PC-3 (cell line): ENCODE results near the gene IL32. TPM values are rescaled to one million over a fixed set of nuclear protein-coding genes. Genes with fewer than 3 reads are reported as not detected.

Source experiments
- ATAC-seq: fragments of 200-7000 bp; cut with Tn5 transposase; 2 replicates; pipeline ENCODE4 v1.9.1; 2020; ENCODE audit warnings: mild to moderate bottlenecking, moderate library complexity
- BruUV-seq: library from RNA; stranded (reverse); fragments of 400-500 nt; replicated peaks from 2 replicates; lab custom pipeline; 2021; lab: Mats Ljungman, UMichigan
- CTCF ChIA-PET: fragments of 300-600 bp; sonication (Branson Sonifier 250); formaldehyde crosslinking; loops from one replicate; lab custom pipeline; 2022; ENCODE audit warnings: antibody characterized with exemption; lab: Charles Lee
- POLR2A ChIA-PET: fragments of 300-600 bp; sonication (Branson Sonifier 250); formaldehyde crosslinking; loops from one replicate; lab custom pipeline; 2022; ENCODE audit warnings: antibody characterized with exemption; ENCODE audit not compliant: unreplicated experiment; lab: Charles Lee
- DNase-seq: peaks from one replicate; pipeline ENCODE4 v3.0.0-alpha.2; 2015
- H2AFZ ChIP-seq: fragments of 300-600 bp; sonication (generic); 2 replicates; pipeline ENCODE4 v1.6.0; 2016; ENCODE audit warnings: antibody characterized with exemption, low read length
- H3F3A ChIP-seq: fragments of 300-600 bp; sonication (generic); one replicate; pipeline ENCODE4 v1.6.0; 2017; ENCODE audit warnings: antibody characterized with exemption, low read length, control low read depth, mild to moderate bottlenecking; ENCODE audit not compliant: unreplicated experiment
- H3K27ac ChIP-seq: fragments of 300-600 bp; sonication (generic); 2 replicates; pipeline ENCODE4 v1.5.1; 2016; ENCODE audit warnings: mild to moderate bottlenecking, low read length
- H3K27me3 ChIP-seq: fragments of 300-600 bp; sonication (generic); 2 replicates; pipeline ENCODE4 v1.6.1; 2016; ENCODE audit warnings: low read length, mixed read lengths
- H3K36me3 ChIP-seq: fragments of 300-600 bp; sonication (generic); 2 replicates; pipeline ENCODE4 v1.6.1; 2016; ENCODE audit warnings: low read depth, mixed run types, low read length, mixed read lengths
- H3K4me1 ChIP-seq: fragments of 300-600 bp; sonication (generic); 2 replicates; pipeline ENCODE4 v1.5.1; 2016; ENCODE audit warnings: low read length; ENCODE audit not compliant: insufficient read depth
- H3K4me2 ChIP-seq: fragments of 300-600 bp; sonication (generic); 2 replicates; pipeline ENCODE4 v1.6.0; 2016; ENCODE audit warnings: low read length
- H3K4me3 ChIP-seq: fragments of 300-600 bp; sonication (generic); 2 replicates; pipeline ENCODE4 v1.5.1; 2016; ENCODE audit warnings: mild to moderate bottlenecking, low read length, mixed read lengths
- H3K79me2 ChIP-seq: fragments of 300-600 bp; sonication (generic); 2 replicates; pipeline ENCODE4 v1.6.1; 2017; ENCODE audit warnings: low read length, mixed read lengths
- H3K9ac ChIP-seq: fragments of 300-600 bp; sonication (generic); 2 replicates; pipeline ENCODE4 v1.6.0; 2016; ENCODE audit warnings: mild to moderate bottlenecking, low read length
- H3K9me2 ChIP-seq: fragments of 300-600 bp; sonication (generic); replicated peaks from 2 replicates; pipeline ENCODE4 v1.6.1; 2016; ENCODE audit warnings: mixed run types, low read length, mixed read lengths
- H3K9me3 ChIP-seq: fragments of 300-600 bp; sonication (generic); 2 replicates; pipeline ENCODE4 v1.6.1; 2016; ENCODE audit warnings: low read length, mixed read lengths
- H4K20me1 ChIP-seq: fragments of 300-600 bp; sonication (generic); 2 replicates; pipeline ENCODE4 v1.6.1; 2016; ENCODE audit warnings: low read length, mixed read lengths
- EZH2 ChIP-seq: fragments of 300-600 bp; sonication (generic); IDR thresholded peaks from one replicate; pipeline ENCODE4 v1.6.1; 2017; ENCODE audit warnings: antibody characterized with exemption, mild to moderate bottlenecking, low read length; ENCODE audit not compliant: unreplicated experiment
- EZH2phosphoT487 ChIP-seq: fragments of 300-600 bp; sonication (generic); IDR thresholded peaks from 2 replicates; pipeline ENCODE4 v1.6.1; 2018; ENCODE audit warnings: mild to moderate bottlenecking, antibody characterized with exemption, low read length, borderline replicate concordance
- intact Hi-C: fragments of 100-400 bp; cut with micrococcal nuclease; formaldehyde crosslinking; loops from 2 replicates; pipeline ENCODE4 v1.9.0; 2023
- total RNA-seq: library from RNA; depleted of rRNA; stranded (reverse); fragments of >200 nt; gene quantifications from 2 replicates; pipeline ENCODE4 v1.2.3, GENCODE V29; 2014
- TF ChIP-seq, protein P1 (sequence below): fragments of 300-600 bp; sonication (generic); conservative IDR thresholded peaks from 2 replicates; pipeline ENCODE4 v1.5.1; 2017; ENCODE audit warnings: antibody characterized with exemption, low read depth, mild to moderate bottlenecking, low read length

Gene IL32
- total RNA-seq, 1 experiment from 2014 or later: 8.8 TPM

GRCh38 chr16:3035972-3036725, 29.3 kb upstream of the IL32 start:
- Histone ChIP-seq H3K4me2 (peak overlapping the region; percentile 91), H3K9ac (peak overlapping the region; percentile 38), H3K27me3 (no peaks in the 10 kb centered on the region), H3F3A (no peaks in the 10 kb centered on the region), H4K20me1 (no peaks in the 10 kb centered on the region), H3K4me3 (peak overlapping the region; percentile 75), H3K79me2 (no peaks in the 10 kb centered on the region), H2AFZ (peak overlapping the region; percentile 57; the same call in 1 of the 2 replicates), H3K36me3 (no peaks in the 10 kb centered on the region), H3K4me1 (peaks cover 12% of the 10 kb centered on the region), H3K27ac (no peak overlapping the region), H3K9me2 (no peaks in the 10 kb centered on the region), H3K9me3 (no peaks in the 10 kb centered on the region)
- ChIA-PET POLR2A (no interaction called here), CTCF (no interaction called here)
- TF ChIP-seq EZH2: no peak
- no peak for TF ChIP-seq EZH2phosphoT487
- TF ChIP-seq, protein P1, sequence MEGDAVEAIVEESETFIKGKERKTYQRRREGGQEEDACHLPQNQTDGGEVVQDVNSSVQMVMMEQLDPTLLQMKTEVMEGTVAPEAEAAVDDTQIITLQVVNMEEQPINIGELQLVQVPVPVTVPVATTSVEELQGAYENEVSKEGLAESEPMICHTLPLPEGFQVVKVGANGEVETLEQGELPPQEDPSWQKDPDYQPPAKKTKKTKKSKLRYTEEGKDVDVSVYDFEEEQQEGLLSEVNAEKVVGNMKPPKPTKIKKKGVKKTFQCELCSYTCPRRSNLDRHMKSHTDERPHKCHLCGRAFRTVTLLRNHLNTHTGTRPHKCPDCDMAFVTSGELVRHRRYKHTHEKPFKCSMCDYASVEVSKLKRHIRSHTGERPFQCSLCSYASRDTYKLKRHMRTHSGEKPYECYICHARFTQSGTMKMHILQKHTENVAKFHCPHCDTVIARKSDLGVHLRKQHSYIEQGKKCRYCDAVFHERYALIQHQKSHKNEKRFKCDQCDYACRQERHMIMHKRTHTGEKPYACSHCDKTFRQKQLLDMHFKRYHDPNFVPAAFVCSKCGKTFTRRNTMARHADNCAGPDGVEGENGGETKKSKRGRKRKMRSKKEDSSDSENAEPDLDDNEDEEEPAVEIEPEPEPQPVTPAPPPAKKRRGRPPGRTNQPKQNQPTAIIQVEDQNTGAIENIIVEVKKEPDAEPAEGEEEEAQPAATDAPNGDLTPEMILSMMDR: no peak
- no peak for DNase-seq
- BruUV-seq: no TSS peak
- peak; percentile 20; the same call in 1 of the 2 replicates for ATAC-seq
- intact Hi-C loops: no loop called here

- H3K27me3 ChIP-seq: no peaks in the 10 kb centered on the region
- ATAC-seq: peak; percentile 45; the same call in 1 of the 2 replicates
- peak within 1 kb of the TSS; percentile 38 for H3K9ac ChIP-seq
- H4K20me1 ChIP-seq: no peaks in the 10 kb centered on the region
- H3K4me3 ChIP-seq: peak within 1 kb of the TSS; percentile 75
- no peaks in the 10 kb centered on the region for H3K9me3 ChIP-seq
- intact Hi-C loops: no loop called here
- peaks cover 7% of the 10 kb centered on the region; the same call in 1 of the 2 replicates for H3K4me1 ChIP-seq
- H3K27ac ChIP-seq: no peak within 1 kb of the TSS
- H3K79me2 ChIP-seq: no peaks in the 10 kb centered on the region
- H3K36me3 ChIP-seq: no peaks in the 10 kb centered on the region
- H3F3A ChIP-seq: no peaks in the 10 kb centered on the region
- H3K4me2 ChIP-seq: peak within 1 kb of the TSS; percentile 91
- H2AFZ ChIP-seq: peak within 1 kb of the TSS; percentile 57; the same call in 1 of the 2 replicates
- no peak for TF ChIP-seq EZH2phosphoT487
- TF ChIP-seq EZH2: no peak
- TF ChIP-seq, protein P1: no peak
- CTCF ChIA-PET: no interaction called here
- POLR2A ChIA-PET: no interaction called here
- no peaks in the 10 kb centered on the region for H3K9me2 ChIP-seq
- no TSS peak for BruUV-seq
- peak; percentile 21 for DNase-seq
Observed at GRCh38 chr16:3036726-3037315, 28.6 kb upstream of the IL32 start, which contains the start of gene BICDL2. Gene BICDL2, minus strand, starts transcription at chr16:3036944. Its CDS starts 1,448 bp downstream, at chr16:3035496.
